GM18505 (cell line): ENCODE measurements around the gene TMED6.

Experiments used
- ATAC-seq: cut with Tn5 transposase; IDR thresholded peaks from one replicate; pipeline ENCODE4 v1.9.1; 2021; ENCODE audit not compliant: unreplicated experiment
- POLR2A ChIP-seq: IDR thresholded peaks from 4 replicates; pipeline ENCODE4 v1.6.1; 2011; ENCODE audit warnings: borderline replicate concordance; ENCODE audit not compliant: insufficient read depth, insufficient read length; ENCODE audit errors: extremely low read depth

TMED6 gene

GRCh38 chr16:69324585-69325253, 26.9 kb downstream of the TMED6 start:
- no peak for TF ChIP-seq POLR2A
- ATAC-seq = no peak

DNA sequence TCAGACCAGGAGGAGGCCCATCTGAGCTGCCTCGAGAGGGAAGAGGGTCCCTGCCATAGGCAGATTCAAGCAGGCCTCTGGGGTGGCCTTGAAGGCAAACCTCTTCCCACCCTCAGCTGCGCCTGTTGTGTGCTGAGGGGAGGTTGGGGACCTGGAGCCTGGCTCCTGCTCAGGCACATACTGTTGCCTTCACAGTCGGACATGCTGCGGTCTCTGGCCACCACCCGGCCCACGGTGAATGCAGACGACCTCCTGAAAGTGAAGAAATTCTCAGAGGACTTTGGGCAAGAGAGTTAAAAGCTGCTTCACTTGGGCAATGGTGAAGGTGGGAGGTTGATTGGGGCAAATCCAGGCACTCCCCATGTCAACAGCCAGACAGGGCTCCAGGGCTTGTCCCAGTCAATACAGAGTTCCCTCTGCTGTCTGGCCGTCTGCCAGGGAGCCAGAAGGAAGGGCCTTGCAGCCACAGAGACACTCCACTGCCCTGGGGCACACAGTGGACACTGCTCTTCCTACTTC, 27.5 kb downstream of the TMED6 start:
- no peak for ATAC-seq

GRCh38 chr16:69323415-69323814, 28.2 kb downstream of the TMED6 start:
- no peak for TF ChIP-seq POLR2A
- no peak for ATAC-seq

More for the DNA sequence above, 27.5 kb downstream of the TMED6 start:
- peak; percentile 27 for TF ChIP-seq POLR2A

DNA sequence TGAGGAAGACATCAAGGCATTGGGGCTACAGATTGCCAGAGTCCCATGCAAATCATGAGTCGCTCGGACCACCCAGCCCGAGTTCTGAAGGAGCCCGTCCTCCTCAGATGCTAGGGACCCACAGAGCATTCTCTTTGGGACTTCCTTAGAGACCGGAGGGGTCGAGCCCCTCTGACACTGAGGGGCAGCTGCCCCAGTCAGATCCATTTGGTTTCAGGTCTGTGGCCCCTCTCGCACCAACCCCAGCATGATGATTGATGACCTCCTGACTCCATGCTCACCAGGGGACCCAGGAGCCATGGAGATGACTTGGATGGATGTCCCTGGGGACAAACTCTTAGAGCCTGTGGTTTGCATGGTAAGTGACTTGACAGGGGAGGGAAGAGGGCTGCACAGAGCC, 29.2 kb downstream of the TMED6 start:
- ATAC-seq = no peak

DNA sequence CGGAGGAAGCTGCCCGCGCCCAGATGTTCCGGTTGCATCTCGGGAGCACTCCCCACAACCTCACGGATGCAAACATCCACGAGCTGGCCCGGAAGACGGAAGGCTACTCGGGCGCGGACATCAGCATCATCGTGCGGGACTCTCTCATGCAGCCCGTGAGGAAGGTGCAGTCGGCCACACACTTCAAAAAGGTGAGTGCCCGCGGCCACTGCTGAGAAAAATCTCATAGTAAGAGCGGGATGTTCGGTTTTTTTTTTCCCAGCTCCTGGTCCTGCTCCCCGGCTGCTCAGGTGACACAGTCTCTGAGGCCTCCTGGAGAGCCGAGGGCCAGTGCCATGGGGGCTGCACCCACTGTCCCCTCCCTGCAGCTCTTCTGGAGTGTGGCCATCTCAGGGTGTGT, 30.5 kb downstream of the TMED6 start:
- ATAC-seq = no peak

More for the DNA sequence above, 29.2 kb downstream of the TMED6 start:
- no peak for TF ChIP-seq POLR2A

DNA sequence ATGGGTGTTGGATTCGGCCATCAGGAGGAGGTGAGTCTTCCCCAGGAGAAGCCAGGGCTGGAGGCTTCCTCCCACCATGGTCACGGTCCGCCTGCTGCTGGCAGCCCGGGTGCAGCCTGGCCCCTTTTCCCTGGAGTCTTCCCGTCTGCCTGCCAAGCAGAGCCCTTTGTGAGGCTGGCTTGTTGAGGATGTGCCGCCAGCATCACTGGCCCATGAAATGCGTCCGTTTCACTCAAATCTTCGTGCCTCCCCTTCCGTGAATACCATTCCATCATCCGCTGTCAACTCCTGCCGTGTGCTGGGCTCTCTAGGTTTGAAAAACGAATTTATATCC, 30.9 kb downstream of the TMED6 start:
- no peak for TF ChIP-seq POLR2A
- ATAC-seq = no peak

More for the DNA sequence above, 30.5 kb downstream of the TMED6 start:
- TF ChIP-seq POLR2A = no peak

- ATAC-seq = no peak
- TF ChIP-seq POLR2A = no peak
Observed at GRCh38 chr16:69319826-69320739, 31.5 kb downstream of the TMED6 start.

DNA sequence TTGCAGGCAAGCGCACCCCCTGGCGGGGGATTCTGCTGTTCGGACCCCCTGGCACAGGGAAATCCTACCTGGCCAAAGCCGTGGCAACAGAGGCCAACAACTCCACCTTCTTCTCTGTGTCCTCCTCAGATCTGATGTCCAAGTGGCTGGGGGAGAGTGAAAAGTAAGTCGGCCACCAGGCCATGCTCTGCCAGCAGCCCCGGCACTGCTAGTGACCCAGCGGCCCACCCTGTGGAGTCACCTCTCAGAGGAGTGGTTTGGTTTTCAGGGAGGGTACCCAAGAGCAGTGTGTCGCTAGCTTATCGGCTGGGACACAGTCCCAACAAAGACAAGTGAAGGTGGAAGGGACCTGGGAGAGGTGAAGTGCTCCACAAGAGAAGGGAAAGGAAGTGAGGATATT, 32.2 kb downstream of the TMED6 start:
- no peak for ATAC-seq
- TF ChIP-seq POLR2A = no peak

DNA sequence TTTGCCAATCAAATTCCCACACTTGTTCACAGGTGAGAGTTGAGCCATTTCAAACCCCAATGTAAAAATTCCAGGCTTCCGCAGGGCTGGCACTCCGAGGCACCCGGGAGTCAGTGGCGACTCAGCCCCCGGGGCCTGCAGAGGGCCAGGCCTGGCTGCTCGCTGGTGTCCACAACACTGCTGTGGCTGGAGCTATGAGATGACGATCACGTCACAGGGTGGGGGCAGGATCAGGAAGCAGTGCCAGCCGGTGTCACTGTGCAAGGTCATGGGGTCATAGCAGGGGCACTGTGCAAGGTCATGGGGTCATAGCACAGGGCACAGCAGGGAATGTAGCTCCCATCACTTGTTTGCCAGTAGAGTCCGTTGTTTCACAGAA, 32.7 kb downstream of the TMED6 start:
- no peak for ATAC-seq

DNA sequence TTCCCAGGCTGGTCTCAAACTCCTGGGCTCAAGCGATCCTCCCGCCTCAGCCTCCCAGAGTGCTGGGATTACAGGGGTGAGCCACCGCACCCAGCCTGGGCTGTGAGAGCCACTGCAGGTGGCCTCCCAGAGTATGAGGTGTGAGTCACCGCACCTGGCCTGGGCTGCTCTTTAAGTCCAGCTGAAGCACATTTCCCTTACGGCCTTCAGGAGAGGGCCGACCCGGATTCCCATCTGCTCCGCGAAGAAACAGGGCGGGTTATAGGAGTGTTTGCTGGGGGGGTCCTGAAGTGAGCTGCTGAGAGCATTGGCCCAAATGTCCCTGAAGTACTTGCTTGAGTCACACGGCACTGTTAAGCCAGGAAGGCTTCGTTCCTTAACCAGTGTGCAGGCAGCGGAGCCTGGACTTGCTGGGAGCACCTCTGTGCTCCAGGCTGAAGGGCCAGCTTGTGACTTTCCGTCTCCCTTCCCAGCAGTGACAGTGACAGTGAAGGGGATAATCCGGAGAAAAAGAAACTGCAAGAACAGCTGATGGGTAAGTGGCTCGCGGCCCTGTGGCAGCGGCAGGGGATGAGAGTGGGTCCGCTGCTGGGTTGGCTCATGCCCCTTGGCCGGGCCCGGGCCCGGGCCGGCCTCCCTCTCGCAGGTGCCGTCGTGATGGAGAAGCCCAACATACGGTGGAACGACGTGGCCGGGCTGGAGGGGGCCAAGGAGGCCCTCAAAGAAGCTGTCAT, 33.2 kb downstream of the TMED6 start:
- TF ChIP-seq POLR2A = no peak
- ATAC-seq = no peak

More for the DNA sequence above, 32.7 kb downstream of the TMED6 start:
- TF ChIP-seq POLR2A = no peak

DNA sequence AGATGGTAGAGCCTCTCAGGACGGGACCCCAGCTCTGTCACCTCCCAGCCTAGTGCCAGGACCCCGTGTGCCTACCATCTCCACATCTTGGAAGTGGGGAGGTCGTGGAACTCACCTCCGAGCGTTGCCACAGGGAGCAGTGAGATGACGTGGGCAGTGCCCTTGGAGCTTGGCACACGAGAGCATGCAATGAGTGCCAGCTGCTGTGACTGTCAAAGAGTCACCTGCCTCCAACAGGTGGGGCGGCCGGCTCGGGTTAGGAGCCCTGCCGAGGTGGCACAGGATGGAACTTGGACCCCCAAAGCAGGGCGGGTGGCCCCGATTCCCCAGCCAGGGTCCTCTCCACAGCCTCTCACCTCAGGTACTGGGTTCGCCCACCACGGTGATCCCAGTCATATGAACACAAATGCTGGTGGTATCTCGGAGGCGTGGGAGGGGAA, 35.0 kb downstream of the TMED6 start:
- ATAC-seq = no peak
- TF ChIP-seq POLR2A = no peak

DNA sequence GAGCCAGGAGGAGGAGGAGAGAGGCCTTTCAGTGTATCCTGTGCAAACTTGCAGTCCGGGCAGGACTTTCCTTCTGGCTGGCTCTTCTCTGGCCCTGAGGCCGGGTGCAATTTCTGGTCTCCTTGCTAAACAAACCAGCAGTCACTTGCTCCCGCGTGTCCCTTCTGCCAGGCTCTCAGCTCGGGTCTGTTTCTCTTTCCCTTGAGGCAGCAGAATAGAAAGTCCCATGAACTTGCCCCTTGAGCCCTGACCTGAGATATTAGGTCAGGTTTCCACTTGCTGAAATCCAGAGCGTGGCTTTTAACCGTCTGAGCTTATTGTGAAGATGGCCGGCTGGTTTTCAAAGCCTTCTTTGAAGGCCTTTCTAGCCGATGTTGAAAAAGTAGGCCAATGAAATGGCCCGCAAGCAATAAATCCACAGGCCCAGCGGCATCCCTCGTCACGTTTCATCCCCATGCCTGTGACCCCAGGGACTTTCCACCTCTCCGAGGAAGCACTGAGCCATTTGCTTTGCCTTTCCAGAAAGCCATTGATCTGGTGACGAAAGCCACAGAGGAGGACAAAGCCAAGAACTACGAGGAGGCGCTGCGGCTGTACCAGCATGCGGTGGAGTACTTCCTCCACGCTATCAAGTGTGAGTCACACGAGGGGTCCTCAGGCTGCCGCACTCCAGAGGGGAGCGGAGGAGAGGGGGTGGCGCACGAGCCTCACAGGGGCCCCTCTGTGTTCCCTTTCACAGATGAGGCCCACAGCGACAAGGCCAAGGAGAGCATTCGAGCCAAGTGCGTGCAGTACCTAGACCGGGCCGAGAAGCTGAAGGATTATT, 35.9 kb downstream of the TMED6 start:
- no peak for TF ChIP-seq POLR2A
- ATAC-seq = no peak
